ENCODE data around the gene SCN9A. TPM values are rescaled to one million over a fixed set of nuclear protein-coding genes. Genes with fewer than 3 reads are reported as not detected.

The SCN9A gene
- total and polyA plus RNA-seq, 2 of the 8 experiments (the other 6 are each of a cell fraction or from before 2014, with no cell fraction given) = 1.6 to 6.2 TPM

DNA sequence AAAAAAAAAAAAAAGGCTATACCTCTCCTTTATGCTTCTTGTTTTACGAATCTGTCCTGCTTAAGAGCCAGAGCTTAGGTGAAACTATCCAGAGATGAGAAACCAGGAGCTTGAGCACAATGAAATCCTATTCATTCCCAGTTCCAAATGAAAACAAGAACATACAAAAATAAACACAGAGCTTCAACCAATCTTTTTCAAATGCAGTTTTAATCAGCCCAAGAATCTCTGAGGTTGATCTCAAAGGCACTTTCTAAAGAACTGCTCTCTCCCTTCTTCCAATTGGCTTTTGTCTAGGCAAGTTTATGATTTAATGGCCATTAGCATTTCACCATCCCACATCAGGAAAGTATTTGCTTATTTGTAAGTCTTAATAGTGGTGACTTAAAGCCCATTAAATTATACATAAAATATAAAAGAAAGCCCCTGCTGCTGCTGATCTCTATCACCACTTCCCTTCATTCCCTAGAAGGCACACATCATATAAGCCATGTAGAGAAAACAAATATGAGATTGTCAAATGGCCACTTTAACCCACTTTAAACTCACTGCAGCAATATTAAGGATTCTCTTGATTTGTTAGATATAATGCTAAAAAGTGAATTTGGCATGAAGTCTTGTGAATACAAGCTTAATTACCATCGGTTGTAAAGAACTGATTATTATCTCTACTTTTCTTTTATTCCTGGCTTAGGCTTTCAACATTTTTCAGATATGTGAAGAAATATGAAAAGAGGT is 29.3 kb upstream of the SCN9A start:
- H3K18ac ChIP-seq (ENCODE audit: extremely low read depth, low read length) = no peak overlapping the region
- H2BK20ac ChIP-seq (ENCODE audit: low read length) = no peak overlapping the region
- no peak overlapping the region for H3K23ac ChIP-seq (ENCODE audit: insufficient read length)
- no peaks in the 10 kb centered on the region for H3K79me1 ChIP-seq (ENCODE audit: low read depth, low read length)
- no peaks in the 10 kb centered on the region for H3K79me2 ChIP-seq (ENCODE audit: control insufficient read depth in 1 of 2, insufficient read depth in 2 of 2, low read length in 2 of 2)
- no peaks in the 10 kb centered on the region for H3K9me3 ChIP-seq (ENCODE audit: insufficient read depth in 2 of 2, low read depth in 1 of 2, low read length in 1 of 2)
- DNase-seq (ENCODE audit: low read depth in 1 of 2, low spot score in 2 of 2) (no peak), FAIRE-seq (no peak)
- H4K5ac ChIP-seq (ENCODE audit: insufficient read length, low read depth, low read length) = no peak overlapping the region
- no peaks in the 10 kb centered on the region for H3K4me1 ChIP-seq (replicated peaks in 1 of 4; ENCODE audit: control insufficient read depth in 3 of 4, insufficient read depth in 4 of 4, low read length in 3 of 4)
- no peak overlapping the region for H4K91ac ChIP-seq (replicated peaks; ENCODE audit: insufficient read length, low read length)
- H3K4ac ChIP-seq (replicated peaks; ENCODE audit: insufficient read length, low read depth, low read length) = no peak overlapping the region
- H3K14ac ChIP-seq (ENCODE audit: insufficient read length) = no peak overlapping the region
- H3K36me3 ChIP-seq (ENCODE audit: control insufficient read depth in 2 of 4, insufficient read depth in 4 of 4, low read length in 3 of 4) = no peaks in the 10 kb centered on the region
- H3K56ac ChIP-seq (replicated peaks; ENCODE audit: insufficient read length, low read depth, low read length) = no peak overlapping the region
- WGBS, 2 experiments (ENCODE audit: extremely low coverage in 1 of 2, insufficient coverage in 1 of 2, insufficient read length in 1 of 2, insufficient replicate concordance in 2 of 2, low coverage in 1 of 2, low lambda C conversion rate in 2 of 2, missing lambda C conversion rate in 1 of 2) = 76% methylated on average over 2 of the region's 2 CpGs; no CpG with 5 or more reads in 1 of the 2 experiments
- H2AK5ac ChIP-seq (ENCODE audit: low read depth, low read length) = no peak overlapping the region
- no peak overlapping the region for H3K4me3 ChIP-seq (ENCODE audit: extremely low read depth in 1 of 4, insufficient read depth in 2 of 4, low read depth in 3 of 4, low read length in 4 of 4)
- H4K20me1 ChIP-seq (replicated peaks in 1 of 2; ENCODE audit: control insufficient read depth in 1 of 2, insufficient read depth in 2 of 2, low read length in 2 of 2) = no peaks in the 10 kb centered on the region
- H3K27ac ChIP-seq (ENCODE audit: low read depth, low read length) = no peak overlapping the region
- H3K27me3 ChIP-seq (replicated peaks in 1 of 4; ENCODE audit: control insufficient read depth in 3 of 4, extremely low read depth in 1 of 4, insufficient read depth in 3 of 4, low read length in 3 of 4) = no peaks in the 10 kb centered on the region
- no peak overlapping the region for H4K8ac ChIP-seq (ENCODE audit: extremely low read depth, insufficient read depth, low read length)
- no peak for TF ChIP-seq POLR2A (IDR thresholded peaks at IDR 0.05; ENCODE audit: control extremely low read depth in 1 of 2, low read depth in 2 of 2, low read length in 2 of 2)
- no peak for TF ChIP-seq POLR2AphosphoS5 (IDR thresholded peaks at IDR 0.05; ENCODE audit: low read depth, low read length)
- no peak for TF ChIP-seq CREB1 (IDR thresholded peaks at IDR 0.05)
- H3K9ac ChIP-seq (replicated peaks in 1 of 4; ENCODE audit: extremely low read depth in 1 of 4, low read depth in 3 of 4, low read length in 3 of 4) = no peak overlapping the region
- H2BK12ac ChIP-seq (ENCODE audit: low read depth, low read length) = no peak overlapping the region
- no peak overlapping the region for H2BK120ac ChIP-seq (replicated peaks; ENCODE audit: low read depth, low read length)
- H2AFZ ChIP-seq (ENCODE audit: low read length) = no peak overlapping the region
- ChIA-PET POLR2A (ENCODE audit: partially characterized antibody) (no interaction called here), CTCF (ENCODE audit: partially characterized antibody) (interaction anchor here (1.2 to 1.3 kb wide), 2 partner anchors 9 to 15 kb away, joined by 3 read pairs; no protein-coding TSS in a partner anchor)
- no peak overlapping the region for H3K4me2 ChIP-seq (ENCODE audit: insufficient read depth in 1 of 2, low read depth in 2 of 2, low read length in 2 of 2)
- H2BK15ac ChIP-seq (ENCODE audit: low read length) = no peak overlapping the region
- no peak overlapping the region for H2BK5ac ChIP-seq (ENCODE audit: low read depth, low read length)
- H3K23me2 ChIP-seq (ENCODE audit: low read depth, low read length) = no peaks in the 10 kb centered on the region

All from H1 (cell line).